Epithelial cell of esophagus (primary cell): ENCODE measurements around the gene ARMC2.
A peak's percentile ranks its signal among the peaks of the same experiment; 100 is the strongest.
"Not testable (repeated sequence)": the region's sequence is repeated elsewhere in the genome, so short reads cannot be mapped to it uniquely, and the experiment has no call there.

Experiments used
- DNase-seq: peaks from one replicate; pipeline ENCODE4 v3.0.0; 2010; ENCODE audit warnings: low read depth
- H3K4me3 ChIP-seq: 2 replicates; pipeline ENCODE4 v1.5.1; 2011; ENCODE audit warnings: mild to moderate bottlenecking, low read length, control low read depth
- CTCF ChIP-seq: IDR thresholded peaks from 2 replicates; pipeline ENCODE4 v1.5.1; 2011; ENCODE audit warnings: low read depth, mild to moderate bottlenecking, low read length, control low read depth, inconsistent platforms; ENCODE audit not compliant: insufficient read depth; ENCODE audit errors: missing control alignments

Gene ARMC2

GRCh38 chr6:108888745-108889144 is 40.5 kb downstream of the ARMC2 start:
- no peak for DNase-seq
- H3K4me3 ChIP-seq: no peak overlapping the region
- no peak for TF ChIP-seq CTCF

GRCh38 chr6:108890898-108891297 is 42.7 kb downstream of the ARMC2 start:
- DNase-seq, H3K4me3 ChIP-seq: not testable (repeated sequence)

GRCh38 chr6:108895571-108895970 is 47.3 kb downstream of the ARMC2 start:
- no peak for TF ChIP-seq CTCF
- DNase-seq: no peak
- H3K4me3 ChIP-seq: no peak overlapping the region

GRCh38 chr6:108896111-108896661 is 48.0 kb downstream of the ARMC2 start:
- peak; percentile 74 for DNase-seq
- no peak overlapping the region for H3K4me3 ChIP-seq
- no peak for TF ChIP-seq CTCF

GRCh38 chr6:108897371-108897770 is 49.1 kb downstream of the ARMC2 start:
- no peak for TF ChIP-seq CTCF
- H3K4me3 ChIP-seq: no peak overlapping the region
- peak; percentile 90 for DNase-seq

- TF ChIP-seq CTCF: no peak
- no peak overlapping the region for H3K4me3 ChIP-seq
- no peak for DNase-seq
These were observed 54.2 kb downstream of the ARMC2 start for GRCh38 chr6:108902382-108902792.

- no peak for TF ChIP-seq CTCF
- no peak overlapping the region for H3K4me3 ChIP-seq
- DNase-seq: no peak
These were observed 55.6 kb downstream of the ARMC2 start for GRCh38 chr6:108903796-108904195.
